HepG2 (cell line): ENCODE results near the gene TMEM219. TPM values are rescaled to one million over a fixed set of nuclear protein-coding genes. Genes with fewer than 3 reads are reported as not detected.

Experiments
- JARID2 ChIP-seq: sonication (generic); formaldehyde crosslinking; IDR thresholded peaks from 2 replicates; pipeline ENCODE4 v1.8.1; 2023; ENCODE audit warnings: missing genetic modification reagents, inconsistent platforms; ENCODE audit not compliant: insufficient replicate concordance
- KLF12 ChIP-seq: sonication (generic); formaldehyde crosslinking; IDR thresholded peaks from 2 replicates; pipeline ENCODE4 v1.4.0; 2020; ENCODE audit warnings: missing genetic modification reagents, borderline replicate concordance
- NRL ChIP-seq: sonication (generic); formaldehyde crosslinking; IDR thresholded peaks from 2 replicates; pipeline ENCODE4 v1.5.0; 2020; ENCODE audit warnings: missing genetic modification reagents, mild to moderate bottlenecking, moderate library complexity, borderline replicate concordance
- TARDBP ChIP-seq: sonication (generic); formaldehyde crosslinking; IDR thresholded peaks from 2 replicates; pipeline ENCODE4 v1.8.0; 2022; ENCODE audit warnings: mild to moderate bottlenecking, missing genetic modification reagents
- polyA plus RNA-seq, 8 experiments: library from polyadenylated mRNA; depleted of rRNA in 3 of 8; stranded (reverse) in 7 of 8; unstranded in 1 of 8; fragments of >200 nt; fragmentation: Illumina TruSeq in 4 of 8; extraction: Trizol in 4 of 8; gene quantifications; 2 replicates each; pipeline versions ENCODE4 v1.2.1 to v1.2.3, GENCODE V29; 2011 to 2016; ENCODE audit warnings: low read depth in 4 of 8, missing spikeins in 1 of 8, mixed read lengths in 1 of 8; ENCODE audit not compliant: insufficient read depth in 1 of 8
- total RNA-seq, 5 experiments: library from RNA; depleted of rRNA; stranded (reverse); fragments of >200 nt; fragmentation: Illumina TruSeq; extraction: Trizol; gene quantifications; 2 replicates each; pipeline ENCODE4 v1.2.3, GENCODE V29; 2016; ENCODE audit warnings: low read depth in 1 of 5
- TF ChIP-seq, protein P1 (sequence below): sonication (generic); formaldehyde crosslinking; IDR thresholded peaks from 2 replicates; pipeline ENCODE4 v1.9.0; 2021; ENCODE audit warnings: missing genetic modification reagents, borderline replicate concordance
- TF ChIP-seq, protein P2 (sequence below), 2 experiments: sonication (generic) in 1 of 2; formaldehyde crosslinking in 1 of 2; IDR thresholded peaks; 2 replicates each; pipeline versions ENCODE4 v1.6.1 to v1.9.0; 2014 to 2022; ENCODE audit warnings: antibody characterized with exemption in 1 of 2, borderline replicate concordance in 1 of 2, inconsistent platforms in 1 of 2, low read depth in 1 of 2, missing genetic modification reagents in 1 of 2

TMEM219 gene
- total and polyA plus RNA-seq, 2 of the 13 experiments (the other 11 are each of a cell fraction or from before 2014, with no cell fraction given) = 105 to 115 TPM

DNA sequence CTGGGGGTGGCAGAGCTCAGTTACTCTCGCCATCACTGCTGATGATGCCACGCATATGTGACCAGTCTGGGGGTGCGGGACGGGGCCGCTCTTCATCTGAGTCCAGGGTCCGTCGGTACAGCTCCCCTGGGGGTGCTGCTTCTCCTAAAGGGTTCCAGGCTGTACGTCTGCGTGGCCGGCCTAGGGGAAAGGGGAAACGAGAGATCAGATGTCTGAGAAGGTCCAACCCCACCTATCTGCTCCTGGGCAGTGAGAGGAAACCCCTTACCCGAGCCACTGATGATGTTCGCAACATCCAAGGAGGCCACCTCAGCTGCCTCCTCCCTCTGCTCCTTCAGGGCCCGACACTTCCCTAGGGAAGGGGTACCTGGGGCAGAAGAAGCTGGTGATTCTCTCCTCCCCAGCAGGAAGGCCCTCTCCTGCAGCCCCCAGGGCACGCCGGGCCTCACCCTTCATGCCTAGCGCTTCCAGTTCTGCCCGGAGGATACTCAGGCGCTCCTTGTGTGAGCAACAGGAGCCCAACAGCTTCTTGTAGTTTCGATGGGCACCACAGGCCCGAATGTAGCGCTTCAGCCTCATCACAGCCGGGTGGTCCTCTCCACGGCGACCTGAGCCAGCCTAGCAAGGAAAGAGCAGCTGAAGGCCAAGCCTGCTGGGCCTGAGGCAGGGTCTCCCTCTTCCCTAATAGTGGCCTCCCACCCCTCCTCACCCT, 31.5 kb downstream of the TMEM219 start (continued):
- TF ChIP-seq, protein P1, sequence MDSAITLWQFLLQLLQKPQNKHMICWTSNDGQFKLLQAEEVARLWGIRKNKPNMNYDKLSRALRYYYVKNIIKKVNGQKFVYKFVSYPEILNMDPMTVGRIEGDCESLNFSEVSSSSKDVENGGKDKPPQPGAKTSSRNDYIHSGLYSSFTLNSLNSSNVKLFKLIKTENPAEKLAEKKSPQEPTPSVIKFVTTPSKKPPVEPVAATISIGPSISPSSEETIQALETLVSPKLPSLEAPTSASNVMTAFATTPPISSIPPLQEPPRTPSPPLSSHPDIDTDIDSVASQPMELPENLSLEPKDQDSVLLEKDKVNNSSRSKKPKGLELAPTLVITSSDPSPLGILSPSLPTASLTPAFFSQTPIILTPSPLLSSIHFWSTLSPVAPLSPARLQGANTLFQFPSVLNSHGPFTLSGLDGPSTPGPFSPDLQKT (CRISPR knock-in tag) = no peak
- TF ChIP-seq NRL (0 out of 2 replicates have a peak, but pooled peaks have one; percentile 43), KLF12 (CRISPR knock-in tag) (no peak), JARID2 (no peak), TARDBP (CRISPR knock-in tag) (no peak)
- TF ChIP-seq, protein P2, sequence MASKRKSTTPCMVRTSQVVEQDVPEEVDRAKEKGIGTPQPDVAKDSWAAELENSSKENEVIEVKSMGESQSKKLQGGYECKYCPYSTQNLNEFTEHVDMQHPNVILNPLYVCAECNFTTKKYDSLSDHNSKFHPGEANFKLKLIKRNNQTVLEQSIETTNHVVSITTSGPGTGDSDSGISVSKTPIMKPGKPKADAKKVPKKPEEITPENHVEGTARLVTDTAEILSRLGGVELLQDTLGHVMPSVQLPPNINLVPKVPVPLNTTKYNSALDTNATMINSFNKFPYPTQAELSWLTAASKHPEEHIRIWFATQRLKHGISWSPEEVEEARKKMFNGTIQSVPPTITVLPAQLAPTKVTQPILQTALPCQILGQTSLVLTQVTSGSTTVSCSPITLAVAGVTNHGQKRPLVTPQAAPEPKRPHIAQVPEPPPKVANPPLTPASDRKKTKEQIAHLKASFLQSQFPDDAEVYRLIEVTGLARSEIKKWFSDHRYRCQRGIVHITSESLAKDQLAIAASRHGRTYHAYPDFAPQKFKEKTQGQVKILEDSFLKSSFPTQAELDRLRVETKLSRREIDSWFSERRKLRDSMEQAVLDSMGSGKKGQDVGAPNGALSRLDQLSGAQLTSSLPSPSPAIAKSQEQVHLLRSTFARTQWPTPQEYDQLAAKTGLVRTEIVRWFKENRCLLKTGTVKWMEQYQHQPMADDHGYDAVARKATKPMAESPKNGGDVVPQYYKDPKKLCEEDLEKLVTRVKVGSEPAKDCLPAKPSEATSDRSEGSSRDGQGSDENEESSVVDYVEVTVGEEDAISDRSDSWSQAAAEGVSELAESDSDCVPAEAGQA (IDR thresholded peaks at IDR 0.05; ENCODE audit: low read depth) = no peak
- TF ChIP-seq, protein P2 (CRISPR knock-in tag; IDR thresholded peaks at IDR 0.05; ENCODE audit: borderline replicate concordance) = no peak
